ENCODE measurements around the gene ARF3. TPM values are rescaled to one million over a fixed set of nuclear protein-coding genes. Genes with fewer than 3 reads are reported as not detected.

The ARF3 gene
- total and polyA plus RNA-seq, 2 donors (not counting 3 experiments of a cell fraction or from before 2014, with no cell fraction given), result 149 to 172 TPM

DNA sequence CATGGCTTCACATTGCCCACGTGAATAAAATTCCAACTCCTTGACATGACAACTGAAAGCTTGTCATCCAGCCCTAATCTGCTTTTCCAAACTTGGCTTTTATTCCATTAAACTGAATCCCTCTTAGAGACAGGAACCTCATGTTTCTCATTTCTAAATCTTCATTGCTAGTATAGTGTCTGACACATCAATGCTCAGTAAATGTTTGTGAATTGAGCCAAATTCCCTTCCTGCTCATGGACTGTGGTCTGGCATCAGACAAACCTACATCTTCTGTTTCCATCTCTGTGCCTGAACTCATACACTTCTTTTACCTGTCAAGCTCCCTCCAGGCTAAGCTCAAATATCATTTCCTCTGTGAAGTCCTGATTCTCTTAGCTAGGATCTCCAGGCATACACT is 27.7 kb downstream of the ARF3 start:
- FAIRE-seq, result peak; percentile 15
- H3K9me3 ChIP-seq (replicated peaks; ENCODE audit: control insufficient read depth, insufficient read depth, low read length), result no peaks in the 10 kb centered on the region
- no peak overlapping the region for H3K4me3 ChIP-seq (replicated peaks in 1 of 3; ENCODE audit: insufficient read depth in 1 of 3, low read depth in 1 of 3, low read length in 3 of 3)
- no peaks in the 10 kb centered on the region for H4K20me1 ChIP-seq (replicated peaks; ENCODE audit: control insufficient read depth, extremely low read depth, insufficient read depth, low read length)
- dilution Hi-C loops (cut with MboI; ENCODE audit: extremely low pct_ligation_motif_present, low sequenced_read_pairs) (no loop called here), intact Hi-C loops (cut with micrococcal nuclease) (loop anchor here (5.0 kb wide), 1 partner anchor 48 kb away; the partner anchor contains the start of gene WNT1)
- ChIA-PET CTCF (interaction anchor here (0.8 to 2.3 kb wide), 5 partner anchors 25 to 76 kb away, joined by 3 to 11 read pairs (median 5); partner anchors contain the start of gene WNT1), POLR2A (no interaction called here)
- peaks cover 5 to 16% of the 10 kb centered on the region in 2 experiments for H3K36me3 ChIP-seq (ENCODE audit: control insufficient read depth in 2 of 2, extremely low read depth in 1 of 2, insufficient read depth in 2 of 2, low read length in 2 of 2)
- no peak overlapping the region for H2AFZ ChIP-seq (ENCODE audit: low read depth, low read length)
- BruUV-seq (replicated peaks), result no TSS peak
- no peak for DNase-seq (ENCODE audit: low read depth, low spot score)
- H3K4me1 ChIP-seq (ENCODE audit: control insufficient read depth, extremely low read depth, insufficient read depth, low read length), result peaks cover 4% of the 10 kb centered on the region
- no peaks in the 10 kb centered on the region for H3K27me3 ChIP-seq (ENCODE audit: control insufficient read depth in 2 of 2, insufficient read depth in 2 of 2, low read length in 2 of 2)
- H3K9ac ChIP-seq (replicated peaks; ENCODE audit: extremely low read depth, insufficient read depth, low read length), result no peak overlapping the region
- no peak overlapping the region for H3K27ac ChIP-seq (ENCODE audit: insufficient read depth, low read depth, low read length)
- TF ChIP-seq JUN (IDR thresholded peaks at IDR 0.05; ENCODE audit: borderline replicate concordance, insufficient read depth, insufficient read length, low read depth), result no peak
- no peak for TF ChIP-seq FOS (IDR thresholded peaks at IDR 0.05; ENCODE audit: borderline replicate concordance, insufficient read depth, low read length)
- no peak for TF ChIP-seq POLR2AphosphoS5 (IDR thresholded peaks at IDR 0.05; ENCODE audit: insufficient read depth, low read depth, low read length)
- no peak for TF ChIP-seq GATA2 (IDR thresholded peaks at IDR 0.05; ENCODE audit: insufficient read depth, insufficient read length, low read depth, low read length)
- TF ChIP-seq CTCF (IDR thresholded peaks at IDR 0.05; ENCODE audit: extremely low read depth in 1 of 2, insufficient read depth in 1 of 2, low read depth in 1 of 2, low read length in 2 of 2), result no peak
- TF ChIP-seq MYC (IDR thresholded peaks at IDR 0.05; ENCODE audit: low read depth, low read length), result no peak
- no peak for TF ChIP-seq EZH2 (IDR thresholded peaks at IDR 0.05; ENCODE audit: borderline replicate concordance, low read depth, low read length, severe bottlenecking)
- TF ChIP-seq, protein P1, sequence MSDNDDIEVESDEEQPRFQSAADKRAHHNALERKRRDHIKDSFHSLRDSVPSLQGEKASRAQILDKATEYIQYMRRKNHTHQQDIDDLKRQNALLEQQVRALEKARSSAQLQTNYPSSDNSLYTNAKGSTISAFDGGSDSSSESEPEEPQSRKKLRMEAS (IDR thresholded peaks at IDR 0.05; ENCODE audit: insufficient read depth, insufficient read length), result no peak
- H3K79me2 ChIP-seq (ENCODE audit: control insufficient read depth, insufficient read depth, low read length), result no peaks in the 10 kb centered on the region
- H3K4me2 ChIP-seq (ENCODE audit: insufficient read depth, low read length), result no peak overlapping the region
- H3K9me1 ChIP-seq (replicated peaks; ENCODE audit: control insufficient read depth, extremely low read depth, insufficient read depth, low read length), result no peaks in the 10 kb centered on the region

Data from endothelial cell of umbilical vein (primary cell).